T-helper 17 cell (primary cell): Measurements from ENCODE around the gene DCPS. TPM values are rescaled to one million over a fixed set of nuclear protein-coding genes. Genes with fewer than 3 reads are reported as not detected.

Source experiments
- ATAC-seq: fragments of 150-1000 bp; cut with Tn5 transposase; 2 replicates; pipeline ENCODE4 v1.10.0; 2021; ENCODE audit warnings: mild to moderate bottlenecking, moderate library complexity
- DNase-seq, 3 donors: peaks; one replicate each; pipeline versions ENCODE4 v3.0.0 to v3.0.0-alpha.2; 2020 to 2021
- H3K9me3 ChIP-seq: one replicate; pipeline ENCODE4 v1.7.0; 2013; ENCODE audit warnings: low read length, mild to moderate bottlenecking; ENCODE audit not compliant: control insufficient read depth, poor library complexity, severe bottlenecking
- H3K27ac Mint-ChIP-seq: one replicate; pipeline ENCODE4 v1.8.0; 2022; ENCODE audit warnings: mild to moderate bottlenecking, moderate library complexity, mixed read lengths
- H3K27me3 Mint-ChIP-seq: one replicate; pipeline ENCODE4 v1.8.0; 2022; ENCODE audit warnings: mixed read lengths
- H3K36me3 Mint-ChIP-seq: one replicate; pipeline ENCODE4 v1.8.0; 2022; ENCODE audit warnings: low read depth, mixed read lengths
- H3K4me1 Mint-ChIP-seq: one replicate; pipeline ENCODE4 v1.8.0; 2022; ENCODE audit warnings: mild to moderate bottlenecking, mixed read lengths
- H3K4me3 Mint-ChIP-seq: one replicate; pipeline ENCODE4 v1.8.0; 2022; ENCODE audit warnings: mild to moderate bottlenecking, moderate library complexity, mixed read lengths
- total RNA-seq, 4 donors: library from RNA in 2 of 4; stranded (reverse) in 2 of 4; gene quantifications; one replicate each; pipeline ENCODE4 v1.2.3 and lab custom pipeline; 2022 to 2026

The DCPS gene
- total RNA-seq, 2 donors from 2014 or later = 12.1 to 14.9 TPM

DNA sequence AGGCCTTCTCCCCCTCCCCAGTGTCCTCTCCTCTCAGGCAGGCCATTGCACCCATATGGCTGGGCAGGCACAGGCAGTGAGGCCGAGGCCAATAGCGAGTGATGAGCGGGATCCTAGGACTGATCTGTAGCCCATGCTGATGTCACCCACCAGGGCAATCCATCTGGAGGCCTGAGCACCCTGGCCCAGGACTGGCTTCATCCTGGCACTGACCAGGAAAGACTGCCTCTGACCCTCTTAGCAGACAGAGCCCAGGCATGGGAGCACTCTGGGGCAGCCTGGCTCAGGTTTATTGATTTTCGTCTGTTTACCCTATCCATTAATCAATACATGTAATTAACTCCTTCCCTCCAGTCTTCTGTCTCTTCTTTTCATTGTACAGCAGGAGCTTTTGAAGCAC, 26.1 kb upstream of the DCPS start:
- peaks cover 30% of the 10 kb centered on the region for H3K4me1 Mint-ChIP-seq
- peaks cover 4% of the 10 kb centered on the region for H3K36me3 Mint-ChIP-seq
- H3K4me3 Mint-ChIP-seq = no peak overlapping the region
- DNase-seq = no peak
- ATAC-seq = no peak
- no peaks in the 10 kb centered on the region for H3K9me3 ChIP-seq
- no peaks in the 10 kb centered on the region for H3K27me3 Mint-ChIP-seq
- H3K27ac Mint-ChIP-seq = no peak overlapping the region

DNA sequence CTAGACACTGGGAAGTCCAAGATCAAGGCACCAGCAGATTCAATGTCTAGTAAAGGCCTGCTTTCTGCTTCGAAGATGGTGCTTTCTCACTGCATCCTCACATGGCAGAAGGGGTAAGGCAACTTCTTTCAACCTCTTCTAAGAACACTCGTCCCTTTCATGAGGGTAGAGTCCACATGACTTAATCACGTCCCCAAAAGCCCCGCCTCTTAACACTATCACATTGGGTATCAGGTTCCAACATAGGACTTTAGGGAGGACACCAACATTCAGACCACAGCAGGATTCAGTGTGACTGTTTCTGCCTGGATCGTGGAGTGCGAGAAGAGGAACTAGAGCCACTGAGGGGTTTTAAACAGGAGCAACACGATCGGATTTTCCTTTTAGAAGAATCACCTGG, 24.7 kb upstream of the DCPS start:
- H3K4me3 Mint-ChIP-seq = no peak overlapping the region

DNA sequence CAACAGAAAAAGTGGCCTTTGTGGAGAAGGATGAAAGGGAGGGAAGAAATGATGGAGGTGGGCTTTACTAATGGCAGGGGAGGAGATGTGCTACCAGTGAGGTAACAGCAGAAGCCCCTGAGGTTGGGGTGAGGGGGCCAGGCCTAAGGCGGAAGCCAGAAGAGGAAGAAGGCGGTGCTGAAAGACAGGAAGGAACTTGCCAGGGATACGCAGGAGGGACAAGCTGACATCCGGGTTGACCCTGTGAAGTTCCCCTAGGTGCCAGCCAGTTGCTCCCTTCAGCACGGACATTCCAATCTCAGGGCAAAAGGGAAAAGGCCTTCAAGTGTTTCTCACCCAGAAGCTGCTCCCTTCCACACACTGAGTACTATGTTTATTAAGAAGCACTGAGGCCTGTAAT, 23.3 kb upstream of the DCPS start:
- DNase-seq (no peak), ATAC-seq (no peak)
- H3K27me3 Mint-ChIP-seq = no peaks in the 10 kb centered on the region
- peak overlapping the region; percentile 97 for H3K27ac Mint-ChIP-seq
- peaks cover 38% of the 10 kb centered on the region for H3K4me1 Mint-ChIP-seq
- no peaks in the 10 kb centered on the region for H3K9me3 ChIP-seq
- H3K36me3 Mint-ChIP-seq = peaks cover 5% of the 10 kb centered on the region
- peak overlapping the region; percentile 58 for H3K4me3 Mint-ChIP-seq

More for the DNA sequence above, 24.7 kb upstream of the DCPS start:
- ATAC-seq (no peak), DNase-seq (no peak)
- Mint-ChIP-seq H3K27ac (peak overlapping the region; percentile 72), H3K4me1 (peaks cover 34% of the 10 kb centered on the region), H3K27me3 (no peaks in the 10 kb centered on the region), H3K36me3 (peaks cover 8% of the 10 kb centered on the region)
- no peaks in the 10 kb centered on the region for H3K9me3 ChIP-seq

DNA sequence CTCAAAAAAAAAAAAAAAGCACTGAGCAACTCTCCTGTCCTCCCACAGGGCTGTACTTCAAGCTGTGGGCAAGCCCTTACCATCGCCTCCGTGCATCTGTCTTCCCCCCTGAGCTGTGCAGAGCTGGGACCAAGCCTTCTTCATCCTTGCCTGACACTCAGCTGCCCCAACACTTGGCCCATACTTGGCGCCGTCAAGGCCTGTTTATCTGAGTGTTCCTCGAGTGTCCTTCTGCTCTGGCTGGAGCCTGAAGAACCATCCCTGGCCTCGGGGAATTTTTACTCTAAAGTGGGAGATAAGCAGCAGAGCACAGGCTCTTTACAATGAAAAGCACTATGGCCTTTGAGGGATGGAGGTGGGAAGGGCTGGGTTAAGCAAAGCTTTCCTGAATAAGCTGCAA, 22.6 kb upstream of the DCPS start:
- Mint-ChIP-seq H3K4me3 (peak overlapping the region; percentile 77), H3K4me1 (peaks cover 36% of the 10 kb centered on the region), H3K27ac (peak overlapping the region; percentile 97), H3K27me3 (no peaks in the 10 kb centered on the region), H3K36me3 (peaks cover 4% of the 10 kb centered on the region)
- H3K9me3 ChIP-seq = no peaks in the 10 kb centered on the region
- ATAC-seq (no peak), DNase-seq (no peak)

DNA sequence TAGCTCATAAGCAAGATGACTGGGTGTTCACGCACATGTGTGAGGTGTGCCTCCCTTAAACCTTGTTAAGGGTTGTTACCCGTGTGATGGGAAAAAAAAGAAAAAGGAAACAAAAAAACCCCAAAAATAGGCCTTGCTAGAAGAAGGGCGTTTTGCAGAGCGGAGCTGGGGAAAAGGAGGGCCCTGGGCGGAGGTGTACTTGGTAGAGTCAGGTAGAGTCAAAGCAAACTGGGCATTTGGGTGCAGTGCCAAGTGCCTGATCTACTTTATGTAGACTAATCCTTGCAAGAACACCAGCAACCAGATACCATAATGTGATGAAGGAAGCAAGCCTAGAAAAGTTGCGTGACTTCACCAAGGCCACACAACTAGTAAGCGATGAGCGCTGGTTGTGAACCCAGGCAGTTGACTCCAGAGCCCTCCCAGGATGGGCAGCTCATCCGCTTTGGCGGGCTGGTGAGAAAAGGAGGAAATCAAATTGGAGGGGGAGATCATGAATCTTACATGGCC, 22.1 kb upstream of the DCPS start:
- no peaks in the 10 kb centered on the region for H3K27me3 Mint-ChIP-seq
- peak overlapping the region; percentile 77 for H3K4me3 Mint-ChIP-seq
- H3K36me3 Mint-ChIP-seq = peaks cover 4% of the 10 kb centered on the region
- ATAC-seq (no peak), DNase-seq (no peak)
- no peaks in the 10 kb centered on the region for H3K9me3 ChIP-seq
- peaks cover 37% of the 10 kb centered on the region for H3K4me1 Mint-ChIP-seq
- peak overlapping the region; percentile 97 for H3K27ac Mint-ChIP-seq

DNA sequence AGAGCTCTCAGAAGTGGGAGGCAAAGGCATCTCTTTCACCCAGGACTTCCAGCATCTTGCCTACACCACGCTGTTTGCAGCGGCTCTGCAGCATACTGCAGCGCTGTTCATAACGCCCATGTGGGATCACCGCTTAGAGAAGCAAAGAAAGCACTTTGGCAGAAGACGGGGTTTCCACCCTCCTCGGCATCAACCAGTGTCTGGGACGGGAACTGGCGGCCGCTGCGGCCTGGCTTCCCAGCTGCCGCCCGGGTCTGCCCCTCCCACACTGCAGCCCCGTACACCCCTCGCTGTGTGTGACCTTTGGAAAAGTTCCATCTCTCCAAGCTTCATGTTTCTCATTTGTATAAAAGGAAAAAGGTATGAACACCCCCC, 21.5 kb upstream of the DCPS start:
- H3K4me1 Mint-ChIP-seq = peaks cover 39% of the 10 kb centered on the region
- peak in 1 of 3 donors; percentile 24 for DNase-seq
- ATAC-seq = peak; percentile 56
- H3K36me3 Mint-ChIP-seq = peaks cover 4% of the 10 kb centered on the region
- no peaks in the 10 kb centered on the region for H3K27me3 Mint-ChIP-seq
- no peaks in the 10 kb centered on the region for H3K9me3 ChIP-seq
- peak overlapping the region; percentile 99 for H3K4me3 Mint-ChIP-seq
- H3K27ac Mint-ChIP-seq = peak overlapping the region; percentile 97

- Mint-ChIP-seq H3K27ac (peak within 1 kb of the TSS; percentile 97), H3K27me3 (no peaks in the 10 kb centered on the region), H3K36me3 (peaks cover 4% of the 10 kb centered on the region), H3K4me3 (peak within 1 kb of the TSS; percentile 99), H3K4me1 (peaks cover 39% of the 10 kb centered on the region)
- DNase-seq = peak; percentile 43 to 54 (median 46)
- peak; percentile 74 for ATAC-seq
- no peaks in the 10 kb centered on the region for H3K9me3 ChIP-seq
Observed at GRCh38 chr11:126282736-126283591, 20.9 kb upstream of the DCPS start, which contains the start of gene TIRAP. TSS of gene TIRAP (plus strand) at chr11:126283093. CDS start at chr11:126290895, 7,802 bp downstream.

DNA sequence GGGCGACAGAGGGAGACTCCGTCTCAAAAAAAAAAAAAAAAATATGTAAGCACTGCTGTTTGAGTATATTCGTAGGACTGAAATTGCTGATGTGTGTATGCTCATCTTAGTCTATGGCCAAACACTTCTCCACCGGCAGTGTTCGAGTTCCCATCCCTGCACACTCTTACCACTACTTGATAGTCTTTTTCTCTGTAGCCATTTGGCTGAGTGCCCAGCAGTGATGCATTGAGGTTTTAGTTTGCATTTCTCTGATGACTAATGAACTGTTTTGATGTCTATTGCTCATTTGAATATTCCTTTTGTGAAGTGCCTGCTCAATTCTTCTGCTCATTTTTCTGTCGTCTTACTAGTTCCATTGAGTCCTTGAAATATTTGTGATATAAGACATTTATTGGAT, 19.0 kb upstream of the DCPS start:
- DNase-seq (peak; percentile 35 to 70 (median 56)), ATAC-seq (peak; percentile 56)
- Mint-ChIP-seq H3K27me3 (no peaks in the 10 kb centered on the region), H3K4me1 (peaks cover 36% of the 10 kb centered on the region), H3K36me3 (peaks cover 4% of the 10 kb centered on the region), H3K27ac (peak overlapping the region; percentile 61), H3K4me3 (peak overlapping the region; percentile 99)
- H3K9me3 ChIP-seq = no peaks in the 10 kb centered on the region

DNA sequence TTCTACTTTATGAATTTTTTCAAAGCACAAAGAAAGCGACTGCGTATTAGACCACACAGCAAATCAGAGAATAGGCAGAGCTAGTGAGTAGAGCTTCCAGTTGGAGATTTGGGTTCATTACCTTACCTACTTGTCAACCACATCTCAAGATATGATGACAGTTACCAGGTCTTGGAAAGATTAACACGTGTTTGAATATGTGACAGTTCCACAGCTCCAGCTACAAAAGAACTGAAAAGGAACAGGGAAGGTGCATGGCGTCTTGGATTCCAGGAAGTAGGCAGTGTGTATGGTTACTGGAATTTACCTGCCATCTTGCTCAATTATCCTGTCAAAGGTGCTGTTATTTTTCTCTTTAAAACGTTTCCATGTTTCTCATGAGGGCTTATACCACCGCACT, 15.6 kb upstream of the DCPS start:
- peaks cover 3% of the 10 kb centered on the region for H3K36me3 Mint-ChIP-seq
- no peaks in the 10 kb centered on the region for H3K27me3 Mint-ChIP-seq
- H3K4me1 Mint-ChIP-seq = peaks cover 18% of the 10 kb centered on the region
- no peak for ATAC-seq
- no peak overlapping the region for H3K4me3 Mint-ChIP-seq
- no peak for DNase-seq
- no peak overlapping the region for H3K27ac Mint-ChIP-seq
- H3K9me3 ChIP-seq = no peaks in the 10 kb centered on the region

DNA sequence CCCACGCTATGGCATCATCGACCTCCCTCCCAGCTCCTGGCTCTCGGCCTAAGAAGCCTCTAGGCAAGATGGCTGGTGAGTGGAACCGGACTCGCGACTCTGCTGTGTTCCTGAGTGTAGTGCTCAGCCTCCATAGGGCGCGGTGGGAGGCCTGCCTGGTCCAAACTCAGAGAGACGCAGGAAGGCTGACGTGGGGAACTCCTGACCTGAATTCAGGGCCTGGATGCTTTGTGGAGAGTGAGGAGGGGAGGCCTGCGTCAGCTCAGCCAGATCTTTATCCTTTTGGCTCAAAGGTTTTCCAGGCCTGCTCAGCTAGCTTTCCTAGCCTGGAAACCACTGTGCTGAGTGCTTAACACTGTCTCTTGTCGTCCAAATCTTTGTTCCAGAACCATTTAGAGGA, 13.0 kb upstream of the DCPS start:
- H3K27ac Mint-ChIP-seq = no peak overlapping the region
- H3K4me3 Mint-ChIP-seq = no peak overlapping the region
- peaks cover 2% of the 10 kb centered on the region for H3K36me3 Mint-ChIP-seq
- H3K4me1 Mint-ChIP-seq = peaks cover 13% of the 10 kb centered on the region
- H3K27me3 Mint-ChIP-seq = no peaks in the 10 kb centered on the region
- ATAC-seq (no peak), DNase-seq (no peak)
- no peaks in the 10 kb centered on the region for H3K9me3 ChIP-seq

DNA sequence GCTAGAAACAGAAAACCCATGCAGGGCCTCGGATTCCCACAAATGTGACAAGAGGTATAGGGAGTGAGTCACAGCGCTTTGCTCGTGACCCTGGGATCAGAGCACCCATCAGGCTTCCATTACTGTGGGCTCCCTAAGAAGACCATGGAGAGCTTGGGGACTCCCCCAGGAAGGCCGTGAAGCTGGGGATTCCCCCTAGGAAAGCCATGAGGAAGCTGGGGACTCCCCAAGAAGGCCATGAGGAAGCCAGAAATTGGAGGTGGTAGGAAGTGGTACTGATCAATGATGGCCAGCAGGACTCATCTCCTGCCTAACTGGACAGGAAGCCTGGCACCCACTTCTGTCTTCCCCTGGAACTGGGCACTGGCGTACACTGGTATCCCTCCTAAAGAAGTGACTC, 10.1 kb upstream of the DCPS start:
- Mint-ChIP-seq H3K27ac (peak overlapping the region; percentile 27), H3K4me3 (no peak overlapping the region), H3K36me3 (peaks cover 2% of the 10 kb centered on the region), H3K4me1 (peaks cover 14% of the 10 kb centered on the region), H3K27me3 (no peaks in the 10 kb centered on the region)
- H3K9me3 ChIP-seq = no peaks in the 10 kb centered on the region
- ATAC-seq (no peak), DNase-seq (no peak)

- no peaks in the 10 kb centered on the region for H3K27me3 Mint-ChIP-seq
- H3K9me3 ChIP-seq = no peaks in the 10 kb centered on the region
- DNase-seq (no peak), ATAC-seq (no peak)
- no peak overlapping the region for H3K4me3 Mint-ChIP-seq
- peaks cover 2% of the 10 kb centered on the region for H3K36me3 Mint-ChIP-seq
- H3K27ac Mint-ChIP-seq = peak overlapping the region; percentile 9
- H3K4me1 Mint-ChIP-seq = peaks cover 12% of the 10 kb centered on the region
Observed at GRCh38 chr11:126297004-126297403, 6.9 kb upstream of the DCPS start.

GRCh38 chr11:126304457-126305075, 706 bp downstream of the DCPS start:
- H3K27me3 Mint-ChIP-seq = no peaks in the 10 kb centered on the region
- no peak for DNase-seq
- peak overlapping the region; percentile 96 for H3K27ac Mint-ChIP-seq
- H3K4me1 Mint-ChIP-seq = peaks cover 18% of the 10 kb centered on the region
- H3K9me3 ChIP-seq = no peaks in the 10 kb centered on the region
- H3K4me3 Mint-ChIP-seq = peak overlapping the region; percentile 98
- ATAC-seq = peak; percentile 31
- peaks cover 2% of the 10 kb centered on the region for H3K36me3 Mint-ChIP-seq
